ENCODE results near the gene CDH2. TPM values are rescaled to one million over a fixed set of nuclear protein-coding genes. Genes with fewer than 3 reads are reported as not detected.
A peak's percentile ranks its signal among the peaks of the same experiment; 100 is the strongest.

The CDH2 gene
- total and polyA plus RNA-seq, 2 experiments from 2014 or later = 81.8 to 117 TPM

GRCh38 chr18:28128659-28128980 lies 48.3 kb downstream of the CDH2 start:
- Histone ChIP-seq H3K4me2 (no peak overlapping the region), H3K79me2 (peaks cover 62% of the 10 kb centered on the region), H3K9me3 (ENCODE audit: low read depth) (no peaks in the 10 kb centered on the region), H4K20me1 (ENCODE audit: insufficient read depth, poor library complexity, severe bottlenecking) (no peaks in the 10 kb centered on the region), H3K36me3 (replicated peaks; ENCODE audit: insufficient read depth, low read depth) (no peaks in the 10 kb centered on the region), H3K27ac (peak overlapping the region; percentile 17), H2AFZ (no peak overlapping the region), H3K9me2 (replicated peaks; ENCODE audit: insufficient read depth) (no peaks in the 10 kb centered on the region), H3K4me1 (ENCODE audit: insufficient read depth) (peaks cover 4% of the 10 kb centered on the region), H3K27me3 (no peaks in the 10 kb centered on the region), H3K4me3 (no peak overlapping the region)
- 77% methylated on average over 3 of the region's 3 CpGs for WGBS (ENCODE audit: low lambda C conversion rate, missing lambda C conversion rate)
- TF ChIP-seq EZH2phosphoT487 (IDR thresholded peaks at IDR 0.05; ENCODE audit: low read depth, severe bottlenecking, unreplicated experiment) = no peak
- no peak for TF ChIP-seq CTCF (IDR thresholded peaks at IDR 0.05; ENCODE audit: poor library complexity)
- DNase-seq (ENCODE audit: low spot score) = no peak

- Histone ChIP-seq H3K4me3 (no peak overlapping the region), H3K36me3 (replicated peaks; ENCODE audit: insufficient read depth, low read depth) (no peaks in the 10 kb centered on the region), H3K27me3 (no peaks in the 10 kb centered on the region), H3K9me2 (replicated peaks; ENCODE audit: insufficient read depth) (no peaks in the 10 kb centered on the region), H3K4me2 (peak overlapping the region; percentile 6), H3K27ac (peak overlapping the region; percentile 17), H3K9me3 (ENCODE audit: low read depth) (no peaks in the 10 kb centered on the region), H2AFZ (no peak overlapping the region), H3K79me2 (peaks cover 64% of the 10 kb centered on the region), H3K4me1 (ENCODE audit: insufficient read depth) (peaks cover 4% of the 10 kb centered on the region), H4K20me1 (ENCODE audit: insufficient read depth, poor library complexity, severe bottlenecking) (no peaks in the 10 kb centered on the region)
- WGBS (ENCODE audit: low lambda C conversion rate, missing lambda C conversion rate) = 59% methylated on average over 5 of the region's 5 CpGs
- TF ChIP-seq EZH2 (IDR thresholded peaks at IDR 0.05; ENCODE audit: borderline replicate concordance) (no peak), CTCF (IDR thresholded peaks at IDR 0.05; ENCODE audit: poor library complexity) (no peak), EZH2phosphoT487 (IDR thresholded peaks at IDR 0.05; ENCODE audit: low read depth, severe bottlenecking, unreplicated experiment) (no peak)
- peak; percentile 21 for DNase-seq (ENCODE audit: low spot score)
Measured at GRCh38 chr18:28127763-28128658, 48.9 kb downstream of the CDH2 start.

- Histone ChIP-seq H4K20me1 (ENCODE audit: insufficient read depth, poor library complexity, severe bottlenecking) (no peaks in the 10 kb centered on the region), H3K27ac (no peak overlapping the region), H3K4me1 (ENCODE audit: insufficient read depth) (peaks cover 4% of the 10 kb centered on the region), H3K4me2 (peak overlapping the region; percentile 6), H3K9me3 (ENCODE audit: low read depth) (no peaks in the 10 kb centered on the region), H3K79me2 (peaks cover 64% of the 10 kb centered on the region), H2AFZ (no peak overlapping the region), H3K36me3 (replicated peaks; ENCODE audit: insufficient read depth, low read depth) (no peaks in the 10 kb centered on the region), H3K27me3 (no peaks in the 10 kb centered on the region), H3K4me3 (no peak overlapping the region), H3K9me2 (replicated peaks; ENCODE audit: insufficient read depth) (no peaks in the 10 kb centered on the region)
- WGBS (ENCODE audit: low lambda C conversion rate, missing lambda C conversion rate) = 99% methylated on average over 6 of the region's 6 CpGs
- TF ChIP-seq CTCF (IDR thresholded peaks at IDR 0.05; ENCODE audit: poor library complexity) (no peak), EZH2 (IDR thresholded peaks at IDR 0.05; ENCODE audit: borderline replicate concordance) (no peak), EZH2phosphoT487 (IDR thresholded peaks at IDR 0.05; ENCODE audit: low read depth, severe bottlenecking, unreplicated experiment) (no peak)
- no peak for DNase-seq (ENCODE audit: low spot score)
Measured at GRCh38 chr18:28127228-28127627, 49.7 kb downstream of the CDH2 start.
